Activated CD4-positive, alpha-beta T cell treated with anti-CD3 and anti-CD28 coated beads, Interleukin-2, amount 10 ng/mL, durations not matched to agents 24 days and 14 days (primary cell): ENCODE data around the gene PACS2. TPM values are rescaled to one million over a fixed set of nuclear protein-coding genes. Genes with fewer than 3 reads are reported as not detected.

Source experiments
- DNase-seq: peaks from one replicate; pipeline ENCODE4 v3.0.0; 2022
- H3K27ac Mint-ChIP-seq: one replicate; pipeline ENCODE4 v1.8.0; 2022; ENCODE audit warnings: mild to moderate bottlenecking, mixed read lengths
- H3K27me3 Mint-ChIP-seq: one replicate; pipeline ENCODE4 v1.8.0; 2022; ENCODE audit warnings: mixed read lengths
- H3K36me3 Mint-ChIP-seq: one replicate; pipeline ENCODE4 v1.8.0; 2022; ENCODE audit warnings: low read depth, mild to moderate bottlenecking, mixed read lengths
- H3K4me1 Mint-ChIP-seq: one replicate; pipeline ENCODE4 v1.8.0; 2021; ENCODE audit warnings: mixed read lengths
- H3K4me3 Mint-ChIP-seq: one replicate; pipeline ENCODE4 v1.8.0; 2022; ENCODE audit warnings: mild to moderate bottlenecking, moderate library complexity, mixed read lengths
- H3K9me3 Mint-ChIP-seq: one replicate; pipeline ENCODE4 v1.8.0; 2021; ENCODE audit warnings: mixed read lengths
- intact Hi-C: fragments of 100-400 bp; cut with micrococcal nuclease; formaldehyde crosslinking; loops from one replicate; pipeline ENCODE4 v1.15.1; 2023
- total RNA-seq: library from RNA; stranded (reverse); gene quantifications from 2 replicates; pipeline ENCODE4 v1.2.3, GENCODE V29; 2022

The PACS2 gene
- total RNA-seq, 1 donor from 2014 or later: 33.9 TPM

- intact Hi-C loops: no loop called here
- Mint-ChIP-seq H3K9me3 (no peaks in the 10 kb centered on the region), H3K36me3 (peaks cover 25% of the 10 kb centered on the region), H3K27me3 (no peaks in the 10 kb centered on the region), H3K4me3 (no peak overlapping the region), H3K27ac (peak overlapping the region; percentile 64), H3K4me1 (peaks cover 23% of the 10 kb centered on the region)
- DNase-seq: no peak
These were observed 108.3 kb downstream of the PACS2 start for GRCh38 chr14:105422695-105423487.

GRCh38 chr14:105423488-105424195 lies 109.1 kb downstream of the PACS2 start:
- intact Hi-C loops: no loop called here
- Mint-ChIP-seq H3K27ac (peak overlapping the region; percentile 29), H3K9me3 (no peaks in the 10 kb centered on the region), H3K4me3 (no peak overlapping the region), H3K27me3 (no peaks in the 10 kb centered on the region), H3K36me3 (peaks cover 30% of the 10 kb centered on the region), H3K4me1 (peaks cover 22% of the 10 kb centered on the region)
- no peak for DNase-seq

- Mint-ChIP-seq H3K27ac (no peak overlapping the region), H3K4me3 (no peak overlapping the region), H3K4me1 (peaks cover 20% of the 10 kb centered on the region), H3K27me3 (no peaks in the 10 kb centered on the region), H3K9me3 (no peaks in the 10 kb centered on the region), H3K36me3 (peaks cover 36% of the 10 kb centered on the region)
- intact Hi-C loops: no loop called here
- no peak for DNase-seq
These were observed 110.3 kb downstream of the PACS2 start for GRCh38 chr14:105424861-105425260.

DNA sequence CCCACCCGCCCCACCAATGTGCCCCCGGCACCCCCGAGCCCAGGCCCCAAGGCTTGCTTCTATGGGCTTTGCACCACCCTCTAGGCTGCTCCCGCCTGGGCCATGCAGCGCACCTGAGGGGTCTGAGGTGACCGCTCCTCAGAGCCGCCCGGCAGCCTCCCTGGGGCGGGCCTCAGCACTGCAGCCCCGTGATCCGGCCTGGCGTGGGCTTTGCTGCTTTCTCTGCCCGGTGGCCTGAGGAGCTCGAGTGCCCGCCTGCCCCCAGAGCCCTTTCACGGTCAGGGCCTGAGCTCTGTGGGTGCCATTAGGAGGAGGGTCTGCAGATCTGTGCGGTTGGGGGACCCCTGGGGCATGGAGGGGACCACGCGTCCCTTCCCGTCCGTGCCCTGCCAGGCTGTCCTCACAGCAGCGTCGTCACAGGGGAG lies 111.3 kb downstream of the PACS2 start:
- Mint-ChIP-seq H3K36me3 (peaks cover 44% of the 10 kb centered on the region), H3K27ac (no peak overlapping the region), H3K4me3 (no peak overlapping the region), H3K4me1 (peaks cover 19% of the 10 kb centered on the region), H3K27me3 (no peaks in the 10 kb centered on the region), H3K9me3 (no peaks in the 10 kb centered on the region)
- intact Hi-C loops: no loop called here
- DNase-seq: no peak

GRCh38 chr14:105426416-105427130 lies 112.0 kb downstream of the PACS2 start:
- Mint-ChIP-seq H3K27ac (no peak overlapping the region), H3K4me1 (peaks cover 17% of the 10 kb centered on the region), H3K36me3 (peaks cover 46% of the 10 kb centered on the region), H3K9me3 (no peaks in the 10 kb centered on the region), H3K27me3 (no peaks in the 10 kb centered on the region), H3K4me3 (no peak overlapping the region)
- no peak for DNase-seq
- intact Hi-C loops: no loop called here

GRCh38 chr14:105427412-105427811 lies 112.9 kb downstream of the PACS2 start:
- Mint-ChIP-seq H3K9me3 (no peaks in the 10 kb centered on the region), H3K27me3 (no peaks in the 10 kb centered on the region), H3K27ac (no peak overlapping the region), H3K4me3 (no peak overlapping the region), H3K4me1 (peaks cover 10% of the 10 kb centered on the region), H3K36me3 (peaks cover 44% of the 10 kb centered on the region)
- intact Hi-C loops: no loop called here
- no peak for DNase-seq

GRCh38 chr14:105427936-105428485 lies 113.5 kb downstream of the PACS2 start:
- Mint-ChIP-seq H3K4me3 (no peak overlapping the region), H3K27ac (peak overlapping the region; percentile 25), H3K4me1 (peaks cover 6% of the 10 kb centered on the region), H3K9me3 (no peaks in the 10 kb centered on the region), H3K36me3 (peaks cover 41% of the 10 kb centered on the region), H3K27me3 (no peaks in the 10 kb centered on the region)
- intact Hi-C loops: no loop called here
- no peak for DNase-seq

DNA sequence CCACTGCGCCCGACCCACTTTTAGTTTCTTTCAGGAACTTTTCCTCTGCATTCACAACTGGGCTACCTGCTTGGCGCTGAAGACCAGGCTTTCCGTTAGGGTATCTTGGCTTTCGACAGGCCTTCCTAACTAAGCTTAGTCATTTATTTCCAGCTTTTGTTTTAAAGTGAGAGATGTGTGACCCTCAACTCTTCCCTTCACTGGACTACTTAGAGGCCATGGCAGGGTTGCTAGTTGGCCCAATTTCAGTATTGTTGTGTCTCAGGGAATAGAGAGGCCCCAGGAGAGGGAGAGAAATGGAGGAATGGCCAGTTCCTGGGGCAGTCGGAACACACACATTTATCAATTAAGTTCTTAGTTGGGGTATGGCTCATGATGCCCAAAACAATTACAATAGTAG lies 115.5 kb downstream of the PACS2 start:
- H3K36me3 Mint-ChIP-seq: peaks cover 41% of the 10 kb centered on the region
- no peak for DNase-seq
- no peak overlapping the region for H3K27ac Mint-ChIP-seq
- H3K4me3 Mint-ChIP-seq: no peak overlapping the region
- H3K4me1 Mint-ChIP-seq: peaks cover 6% of the 10 kb centered on the region
- no peaks in the 10 kb centered on the region for H3K27me3 Mint-ChIP-seq
- no peaks in the 10 kb centered on the region for H3K9me3 Mint-ChIP-seq
- intact Hi-C loops: no loop called here

DNA sequence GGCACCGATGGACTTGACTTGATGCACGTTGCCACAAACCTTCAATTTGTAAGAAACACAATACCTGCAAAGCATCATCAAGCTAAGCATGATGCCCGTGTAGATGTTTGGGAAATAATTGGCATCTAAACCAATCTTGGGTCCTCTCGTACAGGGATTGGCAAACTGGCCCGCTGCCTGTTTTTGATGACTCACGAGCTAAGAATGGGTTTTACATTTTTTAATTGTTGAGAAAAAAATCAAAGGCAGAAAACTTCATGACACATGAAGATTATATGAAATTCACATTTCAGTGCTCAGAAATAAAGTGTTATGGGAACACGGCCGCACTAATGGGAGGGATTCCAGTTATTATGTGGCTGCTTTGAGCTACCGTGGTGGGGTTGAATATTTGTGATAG lies 116.0 kb downstream of the PACS2 start:
- intact Hi-C loops: no loop called here
- H3K36me3 Mint-ChIP-seq: peaks cover 43% of the 10 kb centered on the region
- H3K9me3 Mint-ChIP-seq: no peaks in the 10 kb centered on the region
- DNase-seq: no peak
- no peak overlapping the region for H3K4me3 Mint-ChIP-seq
- H3K27ac Mint-ChIP-seq: no peak overlapping the region
- no peaks in the 10 kb centered on the region for H3K27me3 Mint-ChIP-seq
- peaks cover 8% of the 10 kb centered on the region for H3K4me1 Mint-ChIP-seq

GRCh38 chr14:105431256-105431655 lies 116.7 kb downstream of the PACS2 start:
- intact Hi-C loops: no loop called here
- Mint-ChIP-seq H3K27me3 (no peaks in the 10 kb centered on the region), H3K9me3 (no peaks in the 10 kb centered on the region), H3K4me1 (peaks cover 8% of the 10 kb centered on the region), H3K4me3 (no peak overlapping the region), H3K36me3 (peaks cover 44% of the 10 kb centered on the region), H3K27ac (no peak overlapping the region)
- no peak for DNase-seq

DNA sequence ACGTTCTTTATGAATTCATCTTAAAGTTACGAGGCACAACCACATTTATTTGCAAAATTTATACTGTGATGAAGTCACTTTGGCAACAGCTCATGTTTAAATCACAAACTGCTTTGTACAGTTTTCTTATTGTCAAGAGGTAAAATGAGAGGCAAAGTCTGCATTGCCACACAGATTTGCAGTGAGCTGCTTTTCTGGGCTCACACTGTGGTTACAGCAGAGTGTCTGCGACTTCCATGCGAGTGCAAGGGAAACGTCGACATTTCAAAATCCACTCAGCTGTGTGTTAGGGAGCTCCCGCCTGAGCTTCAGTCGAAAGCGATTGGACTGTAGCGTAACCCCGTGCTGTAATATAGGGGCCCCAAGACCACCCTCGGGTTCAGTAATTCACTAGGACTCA lies 118.1 kb downstream of the PACS2 start:
- no peaks in the 10 kb centered on the region for H3K9me3 Mint-ChIP-seq
- H3K27me3 Mint-ChIP-seq: no peaks in the 10 kb centered on the region
- H3K4me3 Mint-ChIP-seq: no peak overlapping the region
- peaks cover 8% of the 10 kb centered on the region for H3K4me1 Mint-ChIP-seq
- no peak overlapping the region for H3K27ac Mint-ChIP-seq
- peaks cover 35% of the 10 kb centered on the region for H3K36me3 Mint-ChIP-seq
- DNase-seq: no peak
- intact Hi-C loops: no loop called here

DNA sequence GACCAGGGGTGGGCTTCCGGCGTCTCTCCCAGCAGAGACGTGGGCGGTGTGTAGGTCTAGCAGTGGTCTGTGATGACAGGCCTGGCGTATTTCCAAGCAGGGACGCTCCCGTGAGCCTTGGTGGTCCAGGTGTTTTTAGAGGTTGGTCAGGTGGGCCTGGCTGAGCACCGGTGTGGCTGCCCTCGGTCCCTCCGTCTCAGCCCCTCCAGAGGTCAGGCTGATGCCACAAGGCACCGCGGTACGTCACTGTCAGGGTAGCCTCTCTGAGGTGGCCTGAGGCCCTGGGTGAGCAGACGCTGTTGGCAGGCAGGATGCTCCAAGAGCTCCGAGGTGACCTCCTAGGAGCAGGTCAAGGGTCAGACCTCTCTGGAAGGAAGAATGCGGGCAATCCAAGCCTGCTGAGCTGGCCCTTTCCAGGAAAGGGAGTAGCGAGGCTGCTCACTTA lies 118.6 kb downstream of the PACS2 start:
- Mint-ChIP-seq H3K4me3 (no peak overlapping the region), H3K36me3 (peaks cover 31% of the 10 kb centered on the region), H3K9me3 (no peaks in the 10 kb centered on the region), H3K27ac (no peak overlapping the region), H3K4me1 (peaks cover 6% of the 10 kb centered on the region), H3K27me3 (no peaks in the 10 kb centered on the region)
- intact Hi-C loops: no loop called here
- DNase-seq: no peak

GRCh38 chr14:105436402-105436801 lies 121.9 kb downstream of the PACS2 start:
- H3K9me3 Mint-ChIP-seq: no peaks in the 10 kb centered on the region
- intact Hi-C loops: no loop called here
- peaks cover 4% of the 10 kb centered on the region for H3K4me1 Mint-ChIP-seq
- H3K4me3 Mint-ChIP-seq: no peak overlapping the region
- no peak for DNase-seq
- H3K27ac Mint-ChIP-seq: no peak overlapping the region
- peaks cover 9% of the 10 kb centered on the region for H3K36me3 Mint-ChIP-seq
- H3K27me3 Mint-ChIP-seq: no peaks in the 10 kb centered on the region
